SK-N-SH (cell line): Measurements from ENCODE around the gene ABCA7.

Source experiments
- EP300 ChIP-seq, 2 experiments: IDR thresholded peaks; 2 replicates each; pipeline versions ENCODE4 v1.4.0 to v1.6.1; 2012; ENCODE audit warnings: borderline replicate concordance in 1 of 2, low read depth in 1 of 2, low read length in 1 of 2
- EZH2phosphoT487 ChIP-seq: fragments of 200-600 bp; sonication (generic); IDR thresholded peaks from 2 replicates; pipeline ENCODE4 v1.6.1; 2017; ENCODE audit warnings: low read depth, mixed run types, mild to moderate bottlenecking, antibody characterized with exemption, moderate library complexity, borderline replicate concordance
- FOXM1 ChIP-seq: IDR thresholded peaks from 2 replicates; pipeline ENCODE4 v1.4.0; 2012; ENCODE audit warnings: low read depth, mild to moderate bottlenecking
- JUND ChIP-seq: IDR thresholded peaks from 2 replicates; pipeline ENCODE4 v1.4.0; 2012
- PBX3 ChIP-seq: IDR thresholded peaks from 2 replicates; pipeline ENCODE4; 2012
- RAD21 ChIP-seq: IDR thresholded peaks from 2 replicates; pipeline ENCODE4 v1.6.1; 2012; ENCODE audit warnings: mild to moderate bottlenecking, low read length
- RCOR1 ChIP-seq: fragments of 150-350 bp; IDR thresholded peaks from 2 replicates; pipeline ENCODE4 v1.6.1; 2017; ENCODE audit warnings: antibody characterized with exemption, low read length
- TF ChIP-seq, protein P1 (sequence below): fragments of 150-350 bp; IDR thresholded peaks from 2 replicates; pipeline ENCODE4 v1.6.1; 2016; ENCODE audit warnings: mild to moderate bottlenecking, low read depth, low read length
- TF ChIP-seq, protein P2 (sequence below): fragments of 200-600 bp; sonication (generic); IDR thresholded peaks from 2 replicates; pipeline ENCODE4 v1.6.1; 2017; ENCODE audit warnings: antibody characterized with exemption, mild to moderate bottlenecking, moderate library complexity
- TF ChIP-seq, protein P3 (sequence below): fragments of 150-350 bp; IDR thresholded peaks from 2 replicates; pipeline ENCODE4 v1.6.1; 2017; ENCODE audit warnings: antibody characterized with exemption, low read length, low read depth, borderline replicate concordance
- TF ChIP-seq, protein P4 (sequence below): IDR thresholded peaks from 2 replicates; pipeline ENCODE4 v1.4.0; 2012; ENCODE audit warnings: low read depth, borderline replicate concordance

GRCh38 chr19:1082165-1082927 is 42.4 kb downstream of the ABCA7 start:
- TF ChIP-seq, protein P1, sequence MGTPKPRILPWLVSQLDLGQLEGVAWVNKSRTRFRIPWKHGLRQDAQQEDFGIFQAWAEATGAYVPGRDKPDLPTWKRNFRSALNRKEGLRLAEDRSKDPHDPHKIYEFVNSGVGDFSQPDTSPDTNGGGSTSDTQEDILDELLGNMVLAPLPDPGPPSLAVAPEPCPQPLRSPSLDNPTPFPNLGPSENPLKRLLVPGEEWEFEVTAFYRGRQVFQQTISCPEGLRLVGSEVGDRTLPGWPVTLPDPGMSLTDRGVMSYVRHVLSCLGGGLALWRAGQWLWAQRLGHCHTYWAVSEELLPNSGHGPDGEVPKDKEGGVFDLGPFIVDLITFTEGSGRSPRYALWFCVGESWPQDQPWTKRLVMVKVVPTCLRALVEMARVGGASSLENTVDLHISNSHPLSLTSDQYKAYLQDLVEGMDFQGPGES = no peak
- no peak for TF ChIP-seq EP300 (IDR thresholded peaks at IDR 0.05; ENCODE audit: borderline replicate concordance in 1 of 2, low read depth in 1 of 2, low read length in 1 of 2)
- TF ChIP-seq, protein P2, sequence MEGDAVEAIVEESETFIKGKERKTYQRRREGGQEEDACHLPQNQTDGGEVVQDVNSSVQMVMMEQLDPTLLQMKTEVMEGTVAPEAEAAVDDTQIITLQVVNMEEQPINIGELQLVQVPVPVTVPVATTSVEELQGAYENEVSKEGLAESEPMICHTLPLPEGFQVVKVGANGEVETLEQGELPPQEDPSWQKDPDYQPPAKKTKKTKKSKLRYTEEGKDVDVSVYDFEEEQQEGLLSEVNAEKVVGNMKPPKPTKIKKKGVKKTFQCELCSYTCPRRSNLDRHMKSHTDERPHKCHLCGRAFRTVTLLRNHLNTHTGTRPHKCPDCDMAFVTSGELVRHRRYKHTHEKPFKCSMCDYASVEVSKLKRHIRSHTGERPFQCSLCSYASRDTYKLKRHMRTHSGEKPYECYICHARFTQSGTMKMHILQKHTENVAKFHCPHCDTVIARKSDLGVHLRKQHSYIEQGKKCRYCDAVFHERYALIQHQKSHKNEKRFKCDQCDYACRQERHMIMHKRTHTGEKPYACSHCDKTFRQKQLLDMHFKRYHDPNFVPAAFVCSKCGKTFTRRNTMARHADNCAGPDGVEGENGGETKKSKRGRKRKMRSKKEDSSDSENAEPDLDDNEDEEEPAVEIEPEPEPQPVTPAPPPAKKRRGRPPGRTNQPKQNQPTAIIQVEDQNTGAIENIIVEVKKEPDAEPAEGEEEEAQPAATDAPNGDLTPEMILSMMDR = no peak
- TF ChIP-seq EZH2phosphoT487 = no peak
- no peak for TF ChIP-seq FOXM1
- TF ChIP-seq, protein P3, sequence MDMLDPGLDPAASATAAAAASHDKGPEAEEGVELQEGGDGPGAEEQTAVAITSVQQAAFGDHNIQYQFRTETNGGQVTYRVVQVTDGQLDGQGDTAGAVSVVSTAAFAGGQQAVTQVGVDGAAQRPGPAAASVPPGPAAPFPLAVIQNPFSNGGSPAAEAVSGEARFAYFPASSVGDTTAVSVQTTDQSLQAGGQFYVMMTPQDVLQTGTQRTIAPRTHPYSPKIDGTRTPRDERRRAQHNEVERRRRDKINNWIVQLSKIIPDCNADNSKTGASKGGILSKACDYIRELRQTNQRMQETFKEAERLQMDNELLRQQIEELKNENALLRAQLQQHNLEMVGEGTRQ = no peak
- no peak for TF ChIP-seq JUND
- no peak for TF ChIP-seq RAD21
- no peak for TF ChIP-seq PBX3
- TF ChIP-seq RCOR1 = no peak
- TF ChIP-seq, protein P4, sequence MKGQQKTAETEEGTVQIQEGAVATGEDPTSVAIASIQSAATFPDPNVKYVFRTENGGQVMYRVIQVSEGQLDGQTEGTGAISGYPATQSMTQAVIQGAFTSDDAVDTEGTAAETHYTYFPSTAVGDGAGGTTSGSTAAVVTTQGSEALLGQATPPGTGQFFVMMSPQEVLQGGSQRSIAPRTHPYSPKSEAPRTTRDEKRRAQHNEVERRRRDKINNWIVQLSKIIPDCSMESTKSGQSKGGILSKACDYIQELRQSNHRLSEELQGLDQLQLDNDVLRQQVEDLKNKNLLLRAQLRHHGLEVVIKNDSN = no peak; the same call in 1 of the 2 replicates
